Measurements from ENCODE around the gene COL9A1.

DNA sequence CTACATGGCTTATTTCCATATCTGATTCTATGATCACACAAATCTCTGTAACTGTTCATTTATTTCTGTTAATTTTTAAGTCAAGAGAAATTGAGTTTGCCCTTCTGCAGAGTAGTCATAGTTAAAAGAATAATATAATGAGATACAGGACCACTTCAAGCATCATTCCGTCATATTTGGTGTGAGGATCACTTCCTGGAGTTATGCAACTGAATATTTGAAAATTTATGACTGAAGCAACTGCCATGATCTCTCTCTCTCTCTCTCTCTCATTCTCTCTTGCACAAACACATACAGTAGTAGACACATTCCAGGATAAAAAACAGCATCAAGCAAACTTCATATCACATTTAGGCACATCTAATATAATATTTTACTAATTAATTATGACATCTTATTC lies 116.4 kb downstream of the COL9A1 start:
- TF ChIP-seq, protein P1, sequence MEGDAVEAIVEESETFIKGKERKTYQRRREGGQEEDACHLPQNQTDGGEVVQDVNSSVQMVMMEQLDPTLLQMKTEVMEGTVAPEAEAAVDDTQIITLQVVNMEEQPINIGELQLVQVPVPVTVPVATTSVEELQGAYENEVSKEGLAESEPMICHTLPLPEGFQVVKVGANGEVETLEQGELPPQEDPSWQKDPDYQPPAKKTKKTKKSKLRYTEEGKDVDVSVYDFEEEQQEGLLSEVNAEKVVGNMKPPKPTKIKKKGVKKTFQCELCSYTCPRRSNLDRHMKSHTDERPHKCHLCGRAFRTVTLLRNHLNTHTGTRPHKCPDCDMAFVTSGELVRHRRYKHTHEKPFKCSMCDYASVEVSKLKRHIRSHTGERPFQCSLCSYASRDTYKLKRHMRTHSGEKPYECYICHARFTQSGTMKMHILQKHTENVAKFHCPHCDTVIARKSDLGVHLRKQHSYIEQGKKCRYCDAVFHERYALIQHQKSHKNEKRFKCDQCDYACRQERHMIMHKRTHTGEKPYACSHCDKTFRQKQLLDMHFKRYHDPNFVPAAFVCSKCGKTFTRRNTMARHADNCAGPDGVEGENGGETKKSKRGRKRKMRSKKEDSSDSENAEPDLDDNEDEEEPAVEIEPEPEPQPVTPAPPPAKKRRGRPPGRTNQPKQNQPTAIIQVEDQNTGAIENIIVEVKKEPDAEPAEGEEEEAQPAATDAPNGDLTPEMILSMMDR (IDR thresholded peaks at IDR 0.05), result no peak
- TF ChIP-seq EP300 (IDR thresholded peaks at IDR 0.05), result no peak
- TF ChIP-seq POLR2AphosphoS5 (IDR thresholded peaks at IDR 0.05), result no peak
